ENCODE measurements around the gene STX8.

STX8 gene

DNA sequence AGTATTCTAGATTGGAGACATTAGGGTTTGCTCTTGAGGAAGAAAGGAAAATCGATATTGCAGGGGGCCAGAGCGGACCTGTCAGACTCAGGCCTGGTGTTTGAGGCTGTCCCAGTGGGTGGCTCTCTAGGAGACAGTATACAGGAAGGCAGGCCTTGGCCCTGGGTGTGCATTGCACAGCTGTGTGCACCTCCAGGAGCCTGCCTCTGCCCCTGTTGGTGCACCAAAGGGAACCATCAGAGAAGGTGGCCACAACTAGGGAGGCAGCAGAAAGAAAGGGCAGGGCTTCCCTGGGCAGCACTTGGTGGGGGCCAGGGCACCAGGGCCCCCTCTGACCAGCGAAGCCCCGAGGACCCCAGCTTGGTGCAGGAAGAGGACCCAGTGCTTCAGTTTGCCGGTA, 366.3 kb downstream of the STX8 start:
- no peak for DNase-seq (ENCODE audit: low read depth in 2 of 2)

DNA sequence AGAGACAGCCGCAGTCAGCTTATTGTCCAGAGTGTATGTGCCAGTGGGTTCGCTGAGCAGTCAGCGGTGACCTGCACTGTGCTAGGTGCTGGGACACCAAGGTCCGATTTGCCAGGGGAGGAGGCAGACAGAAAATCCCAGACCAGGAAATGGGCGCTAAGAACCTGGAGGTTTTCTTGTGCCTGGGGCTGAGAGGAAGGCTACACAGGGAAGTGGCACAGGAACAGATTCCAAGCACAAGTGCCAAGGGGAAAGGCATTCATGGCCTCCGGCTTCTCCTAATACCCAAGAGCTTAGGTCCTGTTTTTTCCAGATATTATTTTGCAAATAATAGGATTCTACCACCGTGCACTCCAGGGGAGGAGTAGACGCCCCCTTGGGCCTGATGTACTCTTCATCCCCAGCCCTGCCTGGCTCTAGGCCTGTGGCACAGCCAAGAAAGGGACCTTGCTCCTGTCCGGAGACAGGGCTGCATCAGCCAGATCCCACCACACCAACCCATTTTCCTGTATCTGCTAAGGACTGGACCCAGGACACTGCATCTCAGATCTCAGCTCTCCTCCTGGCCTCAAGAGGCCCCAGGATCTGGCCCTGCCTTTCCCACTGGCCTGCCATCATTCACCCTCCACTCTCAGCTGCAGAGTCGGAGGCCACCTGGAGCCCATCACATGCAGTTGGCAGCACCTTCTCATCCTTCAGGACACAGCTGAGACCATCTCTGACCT, 367.1 kb downstream of the STX8 start:
- DNase-seq (ENCODE audit: low read depth in 2 of 2) = no peak

DNA sequence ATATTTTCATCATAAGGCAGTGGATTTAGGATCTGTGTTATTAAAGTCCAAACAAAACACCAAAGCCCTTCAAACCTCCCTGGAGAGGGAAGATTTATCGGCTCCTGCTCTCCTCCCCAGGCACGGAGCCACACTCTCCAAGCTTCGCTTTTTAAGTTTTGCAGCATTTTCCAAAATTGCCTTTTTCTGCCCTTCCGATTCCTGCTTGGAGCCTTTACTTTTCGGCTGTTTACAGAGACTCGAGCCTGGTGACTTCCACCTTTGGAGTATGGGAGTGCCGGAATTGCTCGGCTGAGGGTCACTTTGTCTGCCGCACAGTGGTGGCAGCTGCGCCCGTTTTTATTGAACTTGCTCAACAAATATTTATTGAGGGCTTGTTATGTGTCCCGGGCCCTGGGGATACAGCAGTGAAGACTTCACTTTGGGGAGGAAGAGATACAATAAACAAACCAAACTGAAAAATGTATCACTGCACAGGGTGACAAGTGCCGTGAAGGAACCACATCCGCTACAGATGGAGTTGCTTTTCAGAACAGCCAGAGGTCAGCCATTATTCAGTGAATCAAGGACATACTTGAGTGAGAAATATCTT, 368.8 kb downstream of the STX8 start:
- DNase-seq (ENCODE audit: low read depth in 2 of 2) = no peak

DNA sequence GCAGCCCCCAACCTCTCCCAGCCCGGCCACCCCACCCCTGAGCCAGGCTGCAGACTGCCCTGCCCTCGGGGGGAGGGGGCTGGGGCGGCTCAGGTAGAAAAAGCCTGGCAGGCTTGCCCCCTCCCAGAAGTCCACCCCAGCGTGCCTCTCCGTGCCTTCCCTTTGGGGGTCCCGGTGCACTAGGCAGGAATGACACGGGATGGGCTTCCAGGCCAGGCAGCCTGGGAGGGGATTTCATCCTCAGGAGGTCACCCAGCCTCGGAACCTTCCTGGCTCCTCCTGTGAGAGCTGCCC, 369.3 kb downstream of the STX8 start:
- DNase-seq (ENCODE audit: low read depth in 2 of 2) = no peak

DNA sequence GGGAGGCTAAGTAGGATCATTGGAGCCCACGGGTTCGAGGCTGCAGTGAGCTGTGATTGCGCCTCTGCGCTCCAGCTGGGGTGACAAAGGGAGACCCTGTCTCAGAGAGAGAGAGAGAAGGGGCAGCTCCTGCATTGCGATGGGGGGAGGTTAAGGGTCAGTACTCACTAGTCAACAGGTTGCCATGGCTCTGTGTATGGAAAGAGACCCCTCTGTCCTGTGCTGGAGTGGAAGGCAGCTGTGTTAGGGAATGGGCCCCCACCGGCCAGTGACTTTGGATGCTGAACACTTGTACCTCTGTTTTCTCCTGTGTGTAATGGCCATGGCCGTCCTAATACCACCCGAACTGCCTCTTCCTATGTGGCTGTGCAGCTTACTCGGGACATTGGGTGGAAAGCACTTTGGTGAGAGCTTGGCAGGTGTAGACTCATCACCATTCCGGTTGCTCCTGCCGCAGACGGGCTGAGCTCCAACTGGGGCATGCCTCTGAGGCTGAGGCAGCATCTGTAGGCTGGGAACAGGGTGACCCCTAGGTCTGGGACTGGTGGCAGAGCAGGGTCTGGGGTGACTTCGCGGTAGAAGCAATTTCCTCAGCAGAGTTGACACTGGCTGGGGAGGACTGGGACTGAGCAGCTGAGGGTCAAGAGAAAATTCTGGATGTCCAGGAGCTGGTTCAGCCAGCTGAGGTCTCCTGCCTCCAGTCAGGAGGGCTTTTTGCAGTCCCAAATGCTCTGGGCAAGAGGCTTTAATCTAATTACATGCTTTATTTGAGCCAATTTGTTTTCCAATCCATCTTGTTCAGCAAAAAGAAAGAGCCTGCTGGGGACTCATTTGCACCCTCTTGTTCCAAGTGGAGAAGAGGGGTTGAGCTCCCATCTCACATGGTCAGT, 369.9 kb downstream of the STX8 start:
- no peak for DNase-seq (ENCODE audit: low read depth in 2 of 2)

DNA sequence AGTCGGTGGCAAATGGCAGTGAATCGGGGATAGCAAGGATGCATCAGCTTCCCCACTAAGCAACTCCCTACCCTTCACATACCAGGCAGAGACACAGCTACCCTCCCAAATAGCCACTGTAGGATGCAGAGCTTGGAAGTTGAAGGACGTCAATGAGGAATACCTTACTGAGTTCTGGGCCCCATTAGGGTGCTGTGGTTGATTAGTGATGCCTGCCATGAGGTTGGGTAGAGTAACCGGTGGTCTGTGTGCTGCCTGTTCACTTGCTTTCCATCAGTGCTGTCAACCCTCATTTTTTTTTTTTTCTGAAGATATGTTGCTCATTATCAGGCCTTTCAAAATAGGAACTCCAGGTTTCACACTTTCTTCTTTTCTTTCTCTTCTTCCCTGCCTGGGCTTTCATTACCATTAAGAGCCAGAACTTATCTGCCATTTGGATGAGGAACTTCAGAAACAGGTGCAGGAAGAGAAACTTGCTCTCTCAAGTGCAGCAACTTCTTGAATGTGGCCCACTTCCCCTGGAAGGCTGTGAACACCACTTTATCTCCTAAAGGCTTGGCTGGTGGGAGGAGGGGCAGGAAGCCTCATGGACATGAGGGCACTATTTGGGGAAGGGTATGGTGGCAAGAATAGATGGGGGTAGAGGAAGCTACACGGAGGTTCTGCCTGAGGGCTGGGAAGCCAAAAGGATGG, 370.8 kb downstream of the STX8 start:
- DNase-seq (ENCODE audit: low read depth in 2 of 2) = no peak

DNA sequence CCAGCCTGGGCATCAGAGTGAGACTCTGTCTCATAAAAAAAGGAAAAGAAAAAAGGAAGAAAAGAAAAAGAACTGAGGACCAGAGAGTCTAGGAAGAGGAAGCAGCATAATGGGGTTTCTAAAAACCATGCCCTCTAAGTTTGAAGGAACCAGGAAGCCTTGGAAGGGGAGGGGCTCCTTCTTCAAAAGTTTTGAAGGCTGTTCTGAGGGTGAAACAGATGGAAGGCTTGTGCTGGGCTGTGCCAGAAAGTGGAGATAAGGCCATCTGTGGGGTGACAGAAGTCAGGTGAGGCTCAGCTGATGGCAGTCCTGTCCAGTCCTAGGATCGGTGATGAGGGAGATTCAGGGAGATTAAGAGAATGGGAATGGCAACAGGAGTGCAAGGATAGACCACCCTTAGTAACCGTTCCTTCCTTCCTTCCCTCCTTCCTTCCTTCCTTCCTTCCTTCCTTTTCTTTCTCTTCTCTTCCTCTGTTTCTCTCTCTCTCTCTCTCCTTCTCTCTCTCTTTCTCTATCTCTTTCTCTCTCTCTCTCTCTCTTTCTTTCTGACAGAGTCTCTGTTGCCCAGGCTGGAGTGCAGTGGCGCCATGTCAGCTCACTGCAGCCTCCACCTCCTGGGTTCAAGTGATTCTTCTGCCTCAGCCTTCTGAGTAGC, 371.7 kb downstream of the STX8 start:
- no peak for DNase-seq (ENCODE audit: low read depth in 2 of 2)

DNA sequence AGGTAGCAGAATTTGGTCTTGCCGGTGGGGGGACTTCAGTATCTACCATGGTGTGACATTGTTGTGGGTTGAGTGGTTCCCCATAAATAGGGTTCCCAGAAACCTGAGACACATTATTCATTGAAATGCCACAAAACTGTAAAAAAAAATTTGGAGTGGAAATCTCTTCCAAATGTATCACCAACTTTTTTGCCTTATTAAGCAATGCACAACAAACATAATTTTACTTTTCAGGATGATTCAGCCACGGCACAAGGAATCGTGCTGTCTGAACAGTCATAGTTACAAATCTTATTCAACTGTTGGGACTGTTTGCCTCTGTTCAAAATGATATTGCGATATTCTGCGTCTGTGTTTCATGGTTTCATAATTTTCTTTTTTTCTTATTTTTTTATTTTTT, 373.1 kb downstream of the STX8 start:
- no peak for DNase-seq (ENCODE audit: low read depth in 2 of 2)

DNA sequence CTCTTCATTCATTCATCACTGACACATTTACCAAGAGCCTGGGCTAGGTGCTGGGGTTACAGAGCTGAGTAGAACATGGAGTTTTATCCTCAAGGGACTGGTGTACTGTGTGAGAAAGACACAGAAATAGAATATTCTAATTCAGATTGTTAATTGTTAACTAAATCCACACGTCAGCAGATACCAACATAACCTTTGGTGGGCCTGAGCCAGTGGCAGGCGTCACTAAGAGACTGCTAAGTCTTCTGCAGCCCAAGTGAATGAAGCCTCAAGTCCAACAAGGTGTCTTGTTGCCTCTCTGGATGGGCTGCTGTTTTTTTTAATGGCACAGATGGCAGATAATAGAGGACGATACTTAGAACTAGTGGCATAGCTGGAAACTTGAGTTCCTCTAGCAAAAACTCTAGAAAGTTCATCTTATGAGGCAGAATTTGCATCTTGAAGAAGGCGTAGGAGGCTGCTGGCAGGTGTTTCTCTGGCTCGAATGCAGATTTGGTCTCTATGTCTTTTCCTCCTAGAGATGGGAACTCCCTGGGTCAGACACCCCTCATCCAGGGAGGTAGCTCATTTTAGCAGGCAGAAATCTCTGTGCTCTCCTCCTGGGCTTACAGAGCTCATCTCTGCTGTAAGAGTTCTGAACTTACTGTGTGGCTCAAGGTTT, 374.8 kb downstream of the STX8 start:
- DNase-seq (ENCODE audit: low read depth in 2 of 2) = no peak

Measured in activated CD4-positive, alpha-beta T cell treated with anti-CD3 and anti-CD28 coated beads for 24 hours (primary cell).